ENCODE data around the gene NEXN. TPM values are rescaled to one million over a fixed set of nuclear protein-coding genes. Genes with fewer than 3 reads are reported as not detected.
A peak's percentile ranks its signal among the peaks of the same experiment; 100 is the strongest.

The NEXN gene
- total RNA-seq (2022): 1.6 and 1.8 TPM in 2 replicates
- percentile 48 among the genes with signal in this experiment for Bru-seq, nascent RNA
- BruChase-seq, experiment 1, labeled RNA remaining after a 6-hour chase: percentile 59 among the genes with signal in this experiment
- BruChase-seq, experiment 2, labeled RNA remaining after a 2-hour chase: percentile 61 among the genes with signal in this experiment
- long read RNA-seq, partial matches to known transcripts: 0 of 7 reads
- long read RNA-seq, other reads (novel, unspliced or antisense): 4 of 7 reads

- TF ChIP-seq CTCF (IDR thresholded peaks at IDR 0.05; ENCODE audit: unreplicated experiment): no peak
- POLR2A ChIA-PET: interaction anchor here (0.6 to 3.0 kb wide), 10 partner anchors 9 to 146 kb away, joined by 3 to 15 read pairs (median 4); no protein-coding TSS in a partner anchor
- H3K9me3 Mint-ChIP-seq (ENCODE audit: unreplicated experiment): no peaks in the 10 kb centered on the region
- H3K4me1 Mint-ChIP-seq (ENCODE audit: insufficient read depth, unreplicated experiment): peaks cover 6% of the 10 kb centered on the region
- H3K36me3 Mint-ChIP-seq (ENCODE audit: insufficient read depth, unreplicated experiment): peaks cover 13% of the 10 kb centered on the region
- H3K27me3 Mint-ChIP-seq (ENCODE audit: insufficient read depth, unreplicated experiment): no peaks in the 10 kb centered on the region
- CTCF ChIA-PET: interaction anchor here (0.5 to 1.0 kb wide), 5 partner anchors 13 to 836 kb away, joined by 3 to 6 read pairs (median 3); no protein-coding TSS in a partner anchor
- DNase-seq (ENCODE audit: unreplicated experiment): peak; percentile 41
- no TSS peak for BruUV-seq (replicated peaks)
- peak within 1 kb of the TSS; percentile 78 for H3K4me3 Mint-ChIP-seq (ENCODE audit: unreplicated experiment)
- intact Hi-C loops (cut with micrococcal nuclease): loop anchor here (5.0 to 10.0 kb wide), 2 partner anchors 53 to 131 kb away; partner anchors contain the start of gene USP33
- H3K27ac Mint-ChIP-seq (ENCODE audit: low read depth, unreplicated experiment): peak within 1 kb of the TSS; percentile 6
Observed at GRCh38 chr1:77888081-77888780, at the start of gene NEXN. Gene NEXN (plus strand): TSS chr1:77888624. CDS start chr1:77916107, 27,483 bp downstream.

GRCh38 chr1:77841574-77841973 lies 46.9 kb upstream of the NEXN start:
- TF ChIP-seq CTCF (IDR thresholded peaks at IDR 0.05; ENCODE audit: unreplicated experiment): no peak
- peaks cover 6% of the 10 kb centered on the region for H3K4me1 Mint-ChIP-seq (ENCODE audit: insufficient read depth, unreplicated experiment)
- H3K27me3 Mint-ChIP-seq (ENCODE audit: insufficient read depth, unreplicated experiment): no peaks in the 10 kb centered on the region
- POLR2A ChIA-PET: no interaction called here
- CTCF ChIA-PET: interaction anchor here (0.7 kb wide), 1 partner anchor 20 kb away, joined by 3 read pairs; no protein-coding TSS in a partner anchor
- peaks cover 26% of the 10 kb centered on the region for H3K36me3 Mint-ChIP-seq (ENCODE audit: insufficient read depth, unreplicated experiment)
- no peak for DNase-seq (ENCODE audit: unreplicated experiment)
- no peaks in the 10 kb centered on the region for H3K9me3 Mint-ChIP-seq (ENCODE audit: unreplicated experiment)
- intact Hi-C loops (cut with micrococcal nuclease): no loop called here
- no peak overlapping the region for H3K4me3 Mint-ChIP-seq (ENCODE audit: unreplicated experiment)
- peak overlapping the region; percentile 63 for H3K27ac Mint-ChIP-seq (ENCODE audit: low read depth, unreplicated experiment)
- no TSS peak for BruUV-seq (replicated peaks)

- Mint-ChIP-seq H3K27me3 (ENCODE audit: insufficient read depth, unreplicated experiment) (no peaks in the 10 kb centered on the region), H3K4me1 (ENCODE audit: insufficient read depth, unreplicated experiment) (peaks cover 6% of the 10 kb centered on the region), H3K4me3 (ENCODE audit: unreplicated experiment) (no peak overlapping the region), H3K27ac (ENCODE audit: low read depth, unreplicated experiment) (peak overlapping the region; percentile 54), H3K9me3 (ENCODE audit: unreplicated experiment) (no peaks in the 10 kb centered on the region), H3K36me3 (ENCODE audit: insufficient read depth, unreplicated experiment) (peaks cover 18% of the 10 kb centered on the region)
- no peak for DNase-seq (ENCODE audit: unreplicated experiment)
- CTCF ChIA-PET: interaction anchor here (0.7 kb wide), 1 partner anchor 33 kb away, joined by 3 read pairs; no protein-coding TSS in a partner anchor
- BruUV-seq (replicated peaks): no TSS peak
- intact Hi-C loops (cut with micrococcal nuclease): no loop called here
- POLR2A ChIA-PET: interaction anchor here (1.0 kb wide), 1 partner anchor 9 kb away, joined by 3 read pairs; no protein-coding TSS in a partner anchor
- TF ChIP-seq CTCF (IDR thresholded peaks at IDR 0.05; ENCODE audit: unreplicated experiment): no peak
Observed at GRCh38 chr1:77845951-77846350, 42.5 kb upstream of the NEXN start.

GRCh38 chr1:77846966-77847365 lies 41.5 kb upstream of the NEXN start:
- no peaks in the 10 kb centered on the region for H3K9me3 Mint-ChIP-seq (ENCODE audit: unreplicated experiment)
- no peaks in the 10 kb centered on the region for H3K27me3 Mint-ChIP-seq (ENCODE audit: insufficient read depth, unreplicated experiment)
- ChIA-PET CTCF (no interaction called here), POLR2A (no interaction called here)
- no peaks in the 10 kb centered on the region for H3K4me1 Mint-ChIP-seq (ENCODE audit: insufficient read depth, unreplicated experiment)
- H3K36me3 Mint-ChIP-seq (ENCODE audit: insufficient read depth, unreplicated experiment): peaks cover 12% of the 10 kb centered on the region
- DNase-seq (ENCODE audit: unreplicated experiment): no peak
- TF ChIP-seq CTCF (IDR thresholded peaks at IDR 0.05; ENCODE audit: unreplicated experiment): no peak
- no TSS peak for BruUV-seq (replicated peaks)
- no peak overlapping the region for H3K4me3 Mint-ChIP-seq (ENCODE audit: unreplicated experiment)
- H3K27ac Mint-ChIP-seq (ENCODE audit: low read depth, unreplicated experiment): no peak overlapping the region
- intact Hi-C loops (cut with micrococcal nuclease): no loop called here
